Left lung (tissue), 14 donors: ENCODE results near the gene ZNF790. TPM values are rescaled to one million over a fixed set of nuclear protein-coding genes. Genes with fewer than 3 reads are reported as not detected.

ENCODE experiments used
- ATAC-seq: fragments of 200-7000 bp; cut with Tn5 transposase; one replicate; pipeline ENCODE4 v1.9.1; 2020; ENCODE audit warnings: moderate library complexity
- DNase-seq, 4 donors: peaks; one replicate each; pipeline ENCODE4 v3.0.0-alpha.2; 2013 to 2020
- H3K27ac ChIP-seq, 2 donors: fragments of 200-600 bp; sonication (generic) in 1 of 2; one replicate each; pipeline versions ENCODE4 v1.5.0 to v1.8.0; 2020 to 2021
- H3K27me3 ChIP-seq, 2 donors: fragments of 200-600 bp; sonication (generic) in 1 of 2; one replicate each; pipeline versions ENCODE4 v1.5.0 to v1.8.0; 2020 to 2021
- H3K36me3 ChIP-seq, 2 donors: fragments of 200-600 bp; sonication (generic) in 1 of 2; one replicate each; pipeline versions ENCODE4 v1.5.0 to v1.8.0; 2020 to 2021
- H3K4me1 ChIP-seq, 2 donors: fragments of 200-600 bp; one replicate each; pipeline ENCODE4 v1.8.0; 2021
- H3K4me3 ChIP-seq, 2 donors: fragments of 200-600 bp; sonication (generic) in 1 of 2; one replicate each; pipeline versions ENCODE4 v1.5.0 to v1.8.0; 2020 to 2021; ENCODE audit warnings: mild to moderate bottlenecking in 1 of 2
- H3K9me3 ChIP-seq, 2 donors: fragments of 200-600 bp; sonication (generic) in 1 of 2; one replicate each; pipeline versions ENCODE4 v1.5.0 to v1.8.0; 2020 to 2021
- intact Hi-C, 2 donors: fragments of 100-400 bp; cut with DNase I; formaldehyde crosslinking; loops; one replicate each; pipeline versions ENCODE4 v1.11.2 to v1.14.2; 2022
- long read RNA-seq, 12 donors: library from polyadenylated mRNA in 2 of 12; unstranded in 2 of 12; transcript quantifications; one replicate each; pipeline ENCODE4 v2.0.0 and lab custom pipeline, GENCODE V29; 2019 to 2026
- polyA plus RNA-seq, 6 donors: library from polyadenylated mRNA; unstranded; fragments of 120-200 nt; gene quantifications; one replicate each; pipeline ENCODE4 v1.2.1, GENCODE V29; 2013; ENCODE audit not compliant: insufficient read length in 6 of 6
- total RNA-seq, 2 donors: library from RNA; stranded (reverse); fragmentation: NEBNext Ultra II Directional; extraction: Animal tissue kit (Norgen Biotek cat#: 25700); gene quantifications; one replicate each; pipeline ENCODE4 v1.2.1, GENCODE V29; 2021
- TF ChIP-seq, protein P1 (sequence below), 2 donors: fragments of 200-600 bp; sonication (generic) in 1 of 2; IDR thresholded peaks; one replicate each; pipeline versions ENCODE4 v1.5.0 to v1.8.0; 2021; ENCODE audit warnings: antibody characterized with exemption in 2 of 2
- donor health status: DM: no; HTN: yes; CAD: no.
- donor health status: DM: no; HTN: no; CAD: no.

The ZNF790 gene
- total RNA-seq = 1 to 10 TPM; 6.8 to 7.5 TPM
- polyA plus RNA-seq = 10 to 100 TPM; 11.8 to 15.1 (median 13.8) TPM
- long read RNA-seq, donor 1, partial matches to known transcripts = 0 of 5 reads
- long read RNA-seq, donor 1, other reads (novel, unspliced or antisense) = 0 of 5 reads
- long read RNA-seq, donor 2, partial matches to known transcripts = 5 of 6 reads
- long read RNA-seq, donor 2, other reads (novel, unspliced or antisense) = 0 of 6 reads
- long read RNA-seq, donor 3, partial matches to known transcripts = 25 of 29 reads
- long read RNA-seq, donor 3, other reads (novel, unspliced or antisense) = 0 of 29 reads
- long read RNA-seq, donor 4, partial matches to known transcripts = 0 of 8 reads
- long read RNA-seq, donor 4, other reads (novel, unspliced or antisense) = 1 of 8 reads
- long read RNA-seq, donor 5, partial matches to known transcripts = 9 of 10 reads
- long read RNA-seq, donor 5, other reads (novel, unspliced or antisense) = 0 of 10 reads
- long read RNA-seq, donor 6, partial matches to known transcripts = 0 of 2 reads
- long read RNA-seq, donor 6, other reads (novel, unspliced or antisense) = 0 of 2 reads
- long read RNA-seq, donor 7, partial matches to known transcripts = 0 of 2 reads
- long read RNA-seq, donor 7, other reads (novel, unspliced or antisense) = 0 of 2 reads
- long read RNA-seq, donor 8, partial matches to known transcripts = 0 of 1 reads
- long read RNA-seq, donor 8, other reads (novel, unspliced or antisense) = 0 of 1 reads
- long read RNA-seq, donor 9 = 0 reads
- long read RNA-seq, donor 10, partial matches to known transcripts = 0 of 3 reads
- long read RNA-seq, donor 10, other reads (novel, unspliced or antisense) = 0 of 3 reads
- long read RNA-seq, donor 11 = 0 reads
- long read RNA-seq, donor 12, partial matches to known transcripts = 0 of 1 reads
- long read RNA-seq, donor 12, other reads (novel, unspliced or antisense) = 0 of 1 reads

DNA sequence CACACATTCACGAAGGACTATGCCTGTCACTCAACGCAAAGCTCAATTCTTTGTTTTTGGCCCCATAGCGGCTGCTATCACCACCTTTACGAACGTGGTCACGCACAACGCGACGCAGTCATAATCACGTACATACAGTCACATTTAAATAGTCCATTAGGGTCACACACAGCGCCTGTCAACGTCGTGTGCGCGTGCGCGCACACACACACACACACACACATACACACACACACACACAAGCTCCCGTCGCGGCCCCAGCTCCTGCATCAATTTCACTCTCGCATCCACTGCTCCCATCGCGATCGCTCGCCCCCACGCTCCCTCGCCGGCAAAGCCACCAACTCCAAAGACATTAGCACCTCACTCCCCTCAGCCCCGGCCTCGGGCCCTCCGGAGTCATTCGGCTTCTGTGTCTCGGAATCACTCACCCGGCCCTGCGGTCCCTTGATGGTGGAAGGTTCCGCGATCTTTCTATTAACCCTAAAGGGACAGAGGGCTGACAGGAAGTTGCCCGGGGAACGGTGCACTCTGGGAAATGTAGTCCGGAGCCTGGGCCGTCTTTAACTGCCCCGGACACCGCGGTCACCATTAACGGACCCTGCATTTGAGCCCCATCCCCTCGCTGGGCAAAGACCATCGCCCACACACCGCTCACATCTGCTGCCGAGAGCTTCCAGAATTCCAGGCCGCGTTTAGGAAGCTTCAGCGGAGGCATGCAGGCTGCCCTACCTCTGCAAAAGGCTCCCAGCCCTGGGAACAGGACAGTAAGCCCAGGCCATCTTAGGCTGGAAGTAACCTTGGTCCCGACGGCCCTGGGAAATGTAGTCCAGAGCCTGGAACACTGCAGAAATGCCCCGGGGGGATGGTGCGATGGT, at the start of gene ZNF790:
Gene ZNF790 (minus strand): TSS at position 482 of the 878 bp plus-strand sequence. CDS start 12,768 bp downstream, outside the sequence.
- intact Hi-C loops = no loop called here
- Histone ChIP-seq H3K4me3 (peak within 1 kb of the TSS; percentile 63 to 64), H3K27me3 (no peaks in the 10 kb centered on the region), H3K4me1 (peaks cover 0 to 13% of the 10 kb centered on the region in 2 donors), H3K27ac (peak within 1 kb of the TSS; percentile 89 to 90), H3K9me3 (peaks cover 0 to 64% of the 10 kb centered on the region in 2 donors), H3K36me3 (peaks cover 0 to 30% of the 10 kb centered on the region in 2 donors)
- TF ChIP-seq, protein P1, sequence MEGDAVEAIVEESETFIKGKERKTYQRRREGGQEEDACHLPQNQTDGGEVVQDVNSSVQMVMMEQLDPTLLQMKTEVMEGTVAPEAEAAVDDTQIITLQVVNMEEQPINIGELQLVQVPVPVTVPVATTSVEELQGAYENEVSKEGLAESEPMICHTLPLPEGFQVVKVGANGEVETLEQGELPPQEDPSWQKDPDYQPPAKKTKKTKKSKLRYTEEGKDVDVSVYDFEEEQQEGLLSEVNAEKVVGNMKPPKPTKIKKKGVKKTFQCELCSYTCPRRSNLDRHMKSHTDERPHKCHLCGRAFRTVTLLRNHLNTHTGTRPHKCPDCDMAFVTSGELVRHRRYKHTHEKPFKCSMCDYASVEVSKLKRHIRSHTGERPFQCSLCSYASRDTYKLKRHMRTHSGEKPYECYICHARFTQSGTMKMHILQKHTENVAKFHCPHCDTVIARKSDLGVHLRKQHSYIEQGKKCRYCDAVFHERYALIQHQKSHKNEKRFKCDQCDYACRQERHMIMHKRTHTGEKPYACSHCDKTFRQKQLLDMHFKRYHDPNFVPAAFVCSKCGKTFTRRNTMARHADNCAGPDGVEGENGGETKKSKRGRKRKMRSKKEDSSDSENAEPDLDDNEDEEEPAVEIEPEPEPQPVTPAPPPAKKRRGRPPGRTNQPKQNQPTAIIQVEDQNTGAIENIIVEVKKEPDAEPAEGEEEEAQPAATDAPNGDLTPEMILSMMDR (IDR thresholded peaks at IDR 0.05) = no peak
- ATAC-seq (peak; percentile 99), DNase-seq (peak; percentile 91 to 97 (median 92))

DNA sequence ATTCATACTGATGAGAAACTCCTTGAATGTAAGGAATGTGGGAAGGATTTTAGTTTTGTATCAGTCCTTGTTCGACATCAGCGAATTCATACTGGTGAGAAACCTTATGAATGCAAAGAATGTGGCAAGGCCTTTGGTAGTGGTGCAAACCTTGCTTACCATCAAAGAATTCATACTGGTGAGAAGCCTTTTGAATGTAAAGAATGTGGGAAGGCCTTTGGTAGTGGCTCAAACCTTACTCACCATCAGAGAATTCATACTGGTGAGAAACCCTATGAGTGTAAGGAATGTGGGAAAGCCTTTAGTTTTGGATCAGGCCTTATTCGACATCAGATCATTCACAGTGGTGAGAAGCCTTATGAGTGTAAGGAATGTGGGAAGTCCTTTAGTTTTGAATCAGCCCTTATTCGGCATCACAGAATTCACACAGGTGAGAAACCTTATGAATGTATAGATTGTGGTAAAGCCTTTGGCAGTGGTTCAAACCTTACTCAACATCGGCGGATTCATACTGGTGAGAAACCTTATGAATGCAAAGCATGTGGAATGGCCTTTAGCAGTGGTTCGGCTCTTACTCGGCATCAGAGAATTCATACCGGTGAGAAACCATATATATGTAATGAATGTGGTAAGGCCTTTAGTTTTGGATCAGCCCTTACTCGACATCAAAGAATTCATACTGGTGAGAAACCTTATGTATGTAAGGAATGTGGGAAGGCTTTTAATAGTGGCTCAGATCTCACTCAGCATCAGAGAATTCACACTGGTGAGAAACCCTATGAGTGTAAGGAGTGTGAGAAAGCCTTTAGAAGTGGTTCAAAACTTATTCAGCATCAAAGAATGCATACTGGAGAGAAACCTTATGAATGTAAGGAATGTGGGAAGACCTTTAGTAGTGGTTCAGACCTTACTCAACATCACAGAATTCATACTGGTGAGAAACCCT, 39.1 kb upstream of the ZNF790 start:
- intact Hi-C loops = no loop called here
- DNase-seq (no peak), ATAC-seq (no peak)
- Histone ChIP-seq H3K4me3 (no peak overlapping the region), H3K36me3 (peaks cover 0 to 81% of the 10 kb centered on the region in 2 donors), H3K9me3 (peaks cover 11 to 100% of the 10 kb centered on the region in 2 donors), H3K27ac (no peak overlapping the region), H3K27me3 (no peaks in the 10 kb centered on the region), H3K4me1 (no peaks in the 10 kb centered on the region)
- TF ChIP-seq, protein P1 (IDR thresholded peaks at IDR 0.05) = no peak

DNA sequence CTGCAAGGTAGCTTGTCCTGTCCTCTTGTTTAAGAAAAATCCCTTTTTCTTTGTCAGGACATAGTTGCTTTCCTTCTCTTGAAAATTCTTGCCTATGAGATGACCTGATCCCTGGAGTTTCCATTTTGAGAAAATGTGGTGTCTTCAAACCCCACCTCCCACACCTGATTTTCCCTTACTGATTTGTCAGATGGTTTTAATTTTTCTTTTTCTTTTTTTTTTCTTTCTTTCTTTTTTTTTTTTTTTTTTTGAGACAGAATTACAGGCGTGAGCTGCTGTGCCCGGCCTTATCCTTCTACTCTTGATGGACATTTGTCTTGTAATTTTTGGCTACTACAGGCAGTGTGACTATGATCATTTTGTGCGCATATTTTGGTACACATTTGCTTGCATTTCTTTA, 13.7 kb upstream of the ZNF790 start:
- TF ChIP-seq, protein P1 (IDR thresholded peaks at IDR 0.05) = no peak

More for the DNA sequence above, 13.7 kb upstream of the ZNF790 start:
- H3K4me3 ChIP-seq = peak overlapping the region in 1 of 2 donors; percentile 69
- H3K27ac ChIP-seq = no peak overlapping the region
- no peaks in the 10 kb centered on the region for H3K27me3 ChIP-seq
- peaks cover 0 to 42% of the 10 kb centered on the region in 2 donors for H3K9me3 ChIP-seq
- DNase-seq (no peak), ATAC-seq (no peak)
- peaks cover 0 to 44% of the 10 kb centered on the region in 2 donors for H3K36me3 ChIP-seq
- H3K4me1 ChIP-seq = peaks cover 4 to 9% of the 10 kb centered on the region in 2 donors
- intact Hi-C loops = no loop called here
